Neuron (in vitro differentiated cells): ENCODE data around the gene SMARCA4.

Source experiments
- H2AFZ ChIP-seq: one replicate; pipeline ENCODE4 v1.6.1; 2013; ENCODE audit warnings: low read depth, mild to moderate bottlenecking, inconsistent platforms, low read length, moderate library complexity
- H3K27me3 ChIP-seq: one replicate; pipeline ENCODE4 v1.6.1; 2013; ENCODE audit warnings: low read length; ENCODE audit not compliant: insufficient read depth
- H3K36me3 ChIP-seq: one replicate; pipeline ENCODE4 v1.6.1; 2013; ENCODE audit warnings: low read length; ENCODE audit not compliant: insufficient read depth
- H3K4me1 ChIP-seq: one replicate; pipeline ENCODE4 v1.6.1; 2013; ENCODE audit warnings: low read length; ENCODE audit not compliant: insufficient read depth
- H3K4me3 ChIP-seq: 2 replicates; pipeline ENCODE4 v1.5.1; 2013; ENCODE audit warnings: mild to moderate bottlenecking, low read length, moderate library complexity
- H3K9me3 ChIP-seq: one replicate; pipeline ENCODE4 v1.6.1; 2013; ENCODE audit warnings: low read length

Gene SMARCA4

DNA sequence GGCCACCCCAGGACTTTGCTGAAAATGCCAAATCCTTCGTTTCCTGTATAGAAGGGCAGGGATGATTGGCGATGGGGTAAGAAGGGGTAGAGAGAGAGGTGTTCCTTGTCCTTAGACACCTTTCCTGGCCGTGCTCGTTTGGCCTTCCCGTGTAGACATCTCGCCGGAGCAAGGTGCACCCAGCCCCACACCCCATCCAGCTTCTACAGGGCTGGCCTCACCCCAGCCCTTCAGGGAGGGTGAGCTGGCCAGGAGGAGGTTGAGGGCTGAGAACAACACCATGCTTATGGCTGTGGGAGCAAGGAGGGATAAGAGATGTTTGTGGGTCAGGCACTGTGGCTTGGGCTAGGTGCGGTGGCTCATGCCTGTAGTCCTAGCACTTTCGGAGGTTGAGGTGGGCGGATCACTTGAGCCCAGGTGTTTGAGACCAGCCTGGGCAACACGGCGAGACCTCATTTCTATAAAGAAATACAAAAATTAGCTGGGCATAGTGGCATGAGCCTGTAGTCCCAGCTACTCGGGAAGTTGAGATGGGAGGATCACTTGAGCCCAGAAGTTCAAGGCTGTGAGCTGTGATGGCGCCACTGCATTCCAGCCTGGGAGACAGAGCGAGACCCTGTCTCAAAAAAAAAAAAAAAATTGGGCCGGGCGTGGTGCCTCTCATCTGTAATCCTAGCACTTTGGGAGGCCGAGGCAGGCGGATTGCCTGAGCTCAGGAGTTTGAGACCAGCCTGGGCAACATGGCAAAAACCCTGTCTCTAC is 15.5 kb downstream of the SMARCA4 start:
- Histone ChIP-seq H3K36me3 (peaks cover 32% of the 10 kb centered on the region), H3K4me3 (no peak overlapping the region), H3K27me3 (no peaks in the 10 kb centered on the region)

GRCh38 chr19:10977742-10978092 is 16.9 kb downstream of the SMARCA4 start:
- H3K36me3 ChIP-seq, result peaks cover 31% of the 10 kb centered on the region
- H3K4me3 ChIP-seq, result no peak overlapping the region
- H3K9me3 ChIP-seq, result peaks cover 10% of the 10 kb centered on the region
- no peaks in the 10 kb centered on the region for H3K4me1 ChIP-seq
- no peak overlapping the region for H2AFZ ChIP-seq
- H3K27me3 ChIP-seq, result no peaks in the 10 kb centered on the region

More for the DNA sequence above, 15.5 kb downstream of the SMARCA4 start:
- peaks cover 10% of the 10 kb centered on the region for H3K9me3 ChIP-seq
- H3K4me1 ChIP-seq, result no peaks in the 10 kb centered on the region
- H2AFZ ChIP-seq, result no peak overlapping the region

- Histone ChIP-seq H3K4me1 (no peaks in the 10 kb centered on the region), H3K9me3 (peaks cover 6% of the 10 kb centered on the region), H2AFZ (no peak overlapping the region), H3K36me3 (peaks cover 48% of the 10 kb centered on the region), H3K4me3 (no peak overlapping the region), H3K27me3 (no peaks in the 10 kb centered on the region)
These were observed 19.1 kb downstream of the SMARCA4 start for GRCh38 chr19:10979951-10980381.

DNA sequence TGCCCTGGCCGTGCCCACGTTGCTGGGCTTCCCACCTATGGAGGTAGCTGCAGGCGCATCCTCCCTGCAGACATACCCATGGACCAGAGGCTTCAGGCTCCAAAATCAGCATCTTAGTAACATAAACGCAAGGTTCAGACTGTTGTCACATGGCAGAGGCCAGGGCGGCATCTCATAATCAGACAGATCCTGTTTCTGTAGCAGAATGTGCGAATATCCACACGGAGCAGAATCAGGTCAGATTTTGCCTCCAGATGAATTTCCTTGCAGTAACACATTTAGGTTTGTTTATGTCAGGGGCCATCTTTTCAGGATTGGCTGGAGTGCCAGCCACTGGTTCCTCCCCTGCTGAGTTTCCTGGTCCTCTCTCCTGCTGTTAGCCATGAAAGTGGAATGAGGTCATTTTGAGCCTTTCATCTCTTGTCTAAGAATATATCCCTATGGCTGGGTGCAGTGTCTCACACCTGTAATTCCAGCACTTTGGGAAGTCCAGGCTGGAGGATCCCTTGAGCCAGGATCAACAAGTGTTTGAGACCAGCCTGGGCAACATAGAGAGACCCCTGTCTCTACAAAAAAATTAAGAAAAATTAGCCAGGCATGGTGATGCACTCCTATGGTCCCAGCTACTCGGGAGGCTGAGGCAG is 20.5 kb downstream of the SMARCA4 start:
- no peaks in the 10 kb centered on the region for H3K4me1 ChIP-seq
- H3K36me3 ChIP-seq, result peaks cover 58% of the 10 kb centered on the region
- H2AFZ ChIP-seq, result no peak overlapping the region
- no peaks in the 10 kb centered on the region for H3K27me3 ChIP-seq
- peaks cover 6% of the 10 kb centered on the region for H3K9me3 ChIP-seq
- no peak overlapping the region for H3K4me3 ChIP-seq

DNA sequence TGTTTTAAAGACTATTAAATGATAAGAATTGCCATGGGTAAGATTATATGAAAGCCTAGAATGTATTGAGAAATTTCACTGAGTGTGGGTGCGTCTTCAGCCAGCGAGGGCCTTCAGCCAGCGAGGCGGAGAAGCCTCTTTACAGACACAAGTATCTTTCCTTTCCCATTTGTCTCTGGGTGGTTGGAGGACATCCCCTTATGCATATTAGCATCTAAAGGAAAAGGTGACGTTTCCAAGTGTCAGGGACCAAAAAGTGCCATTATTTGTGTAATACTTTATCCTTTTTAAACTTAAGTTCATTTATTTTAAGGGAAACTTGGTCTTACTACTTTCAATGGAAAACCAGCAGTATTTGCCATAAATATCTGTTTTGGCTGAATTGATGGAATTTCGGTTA is 22.2 kb downstream of the SMARCA4 start:
- Histone ChIP-seq H3K27me3 (no peaks in the 10 kb centered on the region), H2AFZ (no peak overlapping the region), H3K9me3 (peaks cover under 1% of the 10 kb centered on the region), H3K4me1 (no peaks in the 10 kb centered on the region), H3K4me3 (no peak overlapping the region), H3K36me3 (peaks cover 68% of the 10 kb centered on the region)

DNA sequence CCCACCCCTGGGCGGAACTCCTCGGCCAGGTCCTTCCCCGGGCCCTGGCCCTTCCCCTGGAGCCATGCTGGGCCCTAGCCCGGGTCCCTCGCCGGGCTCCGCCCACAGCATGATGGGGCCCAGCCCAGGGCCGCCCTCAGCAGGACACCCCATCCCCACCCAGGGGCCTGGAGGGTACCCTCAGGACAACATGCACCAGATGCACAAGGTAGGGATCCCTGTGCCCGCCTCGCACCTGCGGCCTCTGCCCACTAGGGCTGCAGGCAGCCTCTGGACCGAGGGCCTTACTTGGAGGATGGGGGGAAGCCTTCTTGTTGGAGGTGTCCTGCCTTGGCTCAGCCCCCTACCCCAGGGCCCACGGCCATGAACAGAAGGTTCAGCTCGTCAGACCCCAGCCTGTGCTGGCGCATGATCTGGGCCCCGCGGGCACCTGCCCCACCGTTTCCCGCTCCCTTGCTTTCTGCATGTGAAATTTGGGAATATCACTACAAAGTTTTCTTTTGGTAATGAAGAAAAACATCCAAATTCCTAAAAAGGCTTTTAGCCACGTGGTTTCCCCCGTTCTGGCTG is 23.4 kb downstream of the SMARCA4 start:
- no peak overlapping the region for H3K4me3 ChIP-seq
- H3K36me3 ChIP-seq, result peaks cover 77% of the 10 kb centered on the region
- H3K4me1 ChIP-seq, result no peaks in the 10 kb centered on the region
- no peaks in the 10 kb centered on the region for H3K27me3 ChIP-seq
- H2AFZ ChIP-seq, result no peak overlapping the region
- H3K9me3 ChIP-seq, result no peaks in the 10 kb centered on the region

GRCh38 chr19:10985502-10985901 is 24.7 kb downstream of the SMARCA4 start:
- Histone ChIP-seq H3K4me3 (no peak overlapping the region), H3K4me1 (no peaks in the 10 kb centered on the region), H3K27me3 (no peaks in the 10 kb centered on the region), H3K9me3 (no peaks in the 10 kb centered on the region), H2AFZ (no peak overlapping the region), H3K36me3 (peaks cover 81% of the 10 kb centered on the region)

- Histone ChIP-seq H3K9me3 (no peaks in the 10 kb centered on the region), H3K27me3 (no peaks in the 10 kb centered on the region), H3K36me3 (peaks cover 82% of the 10 kb centered on the region), H3K4me1 (no peaks in the 10 kb centered on the region), H2AFZ (no peak overlapping the region), H3K4me3 (no peak overlapping the region)
These were observed 25.7 kb downstream of the SMARCA4 start for GRCh38 chr19:10986301-10987127.

GRCh38 chr19:10987571-10988297 is 26.9 kb downstream of the SMARCA4 start:
- H3K4me1 ChIP-seq, result no peaks in the 10 kb centered on the region
- H3K27me3 ChIP-seq, result no peaks in the 10 kb centered on the region
- H3K36me3 ChIP-seq, result peaks cover 83% of the 10 kb centered on the region

GRCh38 chr19:10988380-10988779 is 27.6 kb downstream of the SMARCA4 start:
- Histone ChIP-seq H3K4me1 (no peaks in the 10 kb centered on the region), H3K27me3 (no peaks in the 10 kb centered on the region), H3K9me3 (no peaks in the 10 kb centered on the region), H2AFZ (no peak overlapping the region), H3K4me3 (no peak overlapping the region), H3K36me3 (peaks cover 87% of the 10 kb centered on the region)

More at GRCh38 chr19:10987571-10988297, 26.9 kb downstream of the SMARCA4 start:
- Histone ChIP-seq H2AFZ (no peak overlapping the region), H3K4me3 (no peak overlapping the region), H3K9me3 (no peaks in the 10 kb centered on the region)

GRCh38 chr19:10988921-10989320 is 28.1 kb downstream of the SMARCA4 start:
- no peaks in the 10 kb centered on the region for H3K9me3 ChIP-seq
- H3K36me3 ChIP-seq, result peaks cover 86% of the 10 kb centered on the region
- H3K4me1 ChIP-seq, result no peaks in the 10 kb centered on the region
- no peak overlapping the region for H3K4me3 ChIP-seq
- H2AFZ ChIP-seq, result no peak overlapping the region
- H3K27me3 ChIP-seq, result no peaks in the 10 kb centered on the region

GRCh38 chr19:10991076-10991475 is 30.2 kb downstream of the SMARCA4 start:
- H3K36me3 ChIP-seq, result peaks cover 83% of the 10 kb centered on the region
- H3K9me3 ChIP-seq, result no peaks in the 10 kb centered on the region
- H3K4me1 ChIP-seq, result no peaks in the 10 kb centered on the region
- H3K27me3 ChIP-seq, result no peaks in the 10 kb centered on the region
- no peak overlapping the region for H2AFZ ChIP-seq
- no peak overlapping the region for H3K4me3 ChIP-seq
